GM19351 (cell line): ENCODE measurements around the gene SUGP2.
"Not testable (repeated sequence)": the region's sequence is repeated elsewhere in the genome, so short reads cannot be mapped to it uniquely, and the experiment has no call there.

Experiments used
- ATAC-seq: cut with Tn5 transposase; IDR thresholded peaks from one replicate; pipeline ENCODE4 v1.9.1; 2021; ENCODE audit warnings: mild to moderate bottlenecking, moderate library complexity; ENCODE audit not compliant: unreplicated experiment

The SUGP2 gene

GRCh38 chr19:19034204-19034624 is 897 bp upstream of the SUGP2 start:
- peak; percentile 54 for ATAC-seq

DNA sequence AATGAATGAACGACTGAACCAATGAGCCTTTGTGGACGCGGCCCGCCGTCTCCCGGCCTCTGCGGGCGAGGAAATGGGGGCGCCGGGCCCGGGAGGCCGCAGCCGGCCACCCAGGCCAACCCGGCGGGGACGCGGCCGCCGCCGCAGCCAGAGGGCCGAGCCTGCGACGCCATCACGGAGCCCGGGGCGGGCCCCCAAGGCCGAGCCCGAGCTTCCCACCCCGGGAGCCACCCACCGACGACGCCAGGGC is 216 bp downstream of the SUGP2 start:
- peak; percentile 6 for ATAC-seq

GRCh38 chr19:19032420-19033175 is 719 bp downstream of the SUGP2 start:
- peak; percentile 5 for ATAC-seq

- no peak for ATAC-seq
Measured at GRCh38 chr19:19031891-19032290, 1.4 kb downstream of the SUGP2 start.

DNA sequence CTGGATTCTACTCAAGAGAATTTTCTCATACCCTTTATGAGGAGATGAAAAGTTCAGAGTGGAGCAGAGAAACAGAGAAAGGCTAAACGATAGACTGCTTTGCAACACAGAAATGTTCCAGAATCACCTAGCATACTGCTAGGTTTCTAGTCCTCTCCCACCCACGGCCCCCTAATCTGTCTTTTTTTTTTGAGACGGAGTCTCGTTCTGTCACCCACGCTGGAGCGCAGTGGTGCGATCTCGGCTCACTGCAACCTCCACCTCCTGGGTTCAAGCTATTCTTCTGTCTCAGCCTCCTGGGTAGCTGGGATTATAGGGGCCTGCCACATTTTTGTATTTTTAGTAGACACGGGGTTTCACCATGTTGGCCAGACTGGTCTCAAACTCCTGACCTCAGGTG is 4.8 kb downstream of the SUGP2 start:
- no peak for ATAC-seq

- ATAC-seq = no peak
Measured at GRCh38 chr19:19027228-19027627, 6.1 kb downstream of the SUGP2 start.

GRCh38 chr19:19026299-19026971 is 6.9 kb downstream of the SUGP2 start:
- ATAC-seq = no peak

DNA sequence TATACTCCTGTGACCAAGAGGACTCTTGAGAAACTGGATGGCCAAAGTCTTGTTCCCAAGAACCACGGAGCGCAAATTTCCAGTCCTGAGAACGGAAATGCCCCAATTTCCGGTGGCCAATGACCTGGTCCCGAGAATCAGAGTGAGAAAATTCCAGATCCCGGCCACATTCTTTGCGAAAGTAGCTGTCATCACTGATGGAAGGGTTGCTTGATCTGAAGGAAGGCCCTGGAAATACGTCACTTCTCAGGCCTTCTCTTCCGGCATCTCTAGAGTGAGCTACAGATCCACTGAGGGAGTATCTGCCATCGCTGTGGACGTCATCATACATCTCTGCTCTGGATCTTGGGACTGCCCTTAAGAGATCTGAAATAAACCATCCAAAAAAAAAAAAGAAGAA is 7.5 kb downstream of the SUGP2 start:
- no peak for ATAC-seq

- not testable (repeated sequence) for ATAC-seq
Measured at GRCh38 chr19:19023376-19023775, 9.9 kb downstream of the SUGP2 start.

GRCh38 chr19:19022380-19022961 is 10.8 kb downstream of the SUGP2 start:
- no peak for ATAC-seq

DNA sequence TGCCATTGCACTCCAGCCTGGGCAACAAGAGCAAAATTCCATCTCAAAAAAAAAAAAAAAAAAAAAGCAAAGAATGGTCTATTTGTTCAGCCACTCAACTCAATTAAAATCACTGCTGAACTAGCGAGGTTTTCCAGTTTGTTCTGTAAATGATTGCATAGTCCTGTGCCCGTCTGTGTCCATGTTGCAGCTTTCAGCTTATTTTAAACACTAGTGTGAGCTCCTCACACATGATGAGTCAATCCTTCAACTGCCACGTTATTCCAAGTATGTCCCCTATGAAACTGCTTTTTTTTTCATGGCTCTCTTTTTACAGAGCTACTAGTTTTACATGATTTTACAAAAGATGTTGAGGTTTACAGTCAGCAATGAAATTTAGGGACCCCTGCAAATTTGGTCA is 12.2 kb downstream of the SUGP2 start:
- no peak for ATAC-seq

- ATAC-seq = no peak
Measured at GRCh38 chr19:19010551-19010950, 22.8 kb downstream of the SUGP2 start.

DNA sequence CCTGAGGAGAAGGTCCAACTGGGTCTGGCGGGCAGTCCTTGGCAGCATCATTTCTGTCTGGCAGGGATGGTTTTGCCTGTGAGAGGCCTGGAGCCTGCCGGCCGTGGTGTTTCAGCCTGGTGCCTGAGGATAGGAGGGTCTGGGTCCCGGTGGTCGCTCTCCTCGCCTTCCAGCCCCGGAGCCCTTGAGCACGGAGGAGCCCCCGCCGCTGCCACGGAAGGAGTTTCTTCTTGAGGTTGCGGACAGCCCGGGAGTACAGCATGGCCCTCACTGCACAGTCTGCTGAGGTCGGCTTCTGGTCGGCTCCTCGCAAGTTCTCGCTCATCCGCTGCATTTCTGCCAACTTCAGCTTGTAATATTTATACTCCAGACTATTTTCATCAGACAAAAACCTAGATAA is 23.4 kb downstream of the SUGP2 start:
- no peak for ATAC-seq

DNA sequence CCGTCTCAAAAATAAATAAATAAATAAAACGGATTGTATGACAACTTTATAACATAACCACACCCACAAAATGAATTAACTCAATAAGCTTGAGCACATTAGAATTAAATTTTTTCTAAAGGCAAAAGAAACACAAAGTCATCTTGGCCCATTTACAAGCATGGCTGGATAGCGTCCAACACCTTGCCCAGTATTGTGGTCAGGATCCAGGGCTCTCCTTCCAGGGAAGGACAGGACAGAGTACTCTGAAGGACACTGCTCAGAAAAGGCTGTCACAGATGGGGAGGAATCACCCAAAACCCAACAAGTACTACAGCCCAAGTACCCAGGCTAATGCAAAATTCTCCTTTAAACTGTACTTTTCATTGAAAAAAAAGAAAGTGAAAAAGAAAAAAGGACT is 27.1 kb downstream of the SUGP2 start:
- no peak for ATAC-seq

GRCh38 chr19:19004144-19004543 is 29.2 kb downstream of the SUGP2 start:
- no peak for ATAC-seq

GRCh38 chr19:18999896-19000620 is 33.3 kb downstream of the SUGP2 start:
- no peak for ATAC-seq

- ATAC-seq = no peak
Measured at GRCh38 chr19:18999016-18999758, 34.1 kb downstream of the SUGP2 start.

DNA sequence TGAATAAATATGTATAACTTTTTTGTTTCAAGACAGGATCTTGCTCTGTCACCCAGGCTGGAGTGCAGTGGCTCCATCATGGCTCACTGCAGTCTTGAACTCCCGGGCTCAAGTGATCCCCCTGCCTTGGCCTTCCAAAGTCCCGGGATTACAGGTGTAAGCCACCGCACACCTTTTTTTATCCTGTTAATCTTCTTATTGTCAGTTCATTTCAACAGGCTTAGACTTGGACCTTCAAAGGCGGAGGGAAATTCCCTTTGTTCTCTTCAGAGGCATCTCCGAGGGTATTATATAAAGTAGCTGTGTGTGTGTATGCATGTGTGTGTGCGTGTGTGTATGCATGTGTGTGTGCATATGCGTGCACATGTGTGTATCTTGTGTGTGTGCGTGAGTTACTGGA is 35.0 kb downstream of the SUGP2 start:
- no peak for ATAC-seq

DNA sequence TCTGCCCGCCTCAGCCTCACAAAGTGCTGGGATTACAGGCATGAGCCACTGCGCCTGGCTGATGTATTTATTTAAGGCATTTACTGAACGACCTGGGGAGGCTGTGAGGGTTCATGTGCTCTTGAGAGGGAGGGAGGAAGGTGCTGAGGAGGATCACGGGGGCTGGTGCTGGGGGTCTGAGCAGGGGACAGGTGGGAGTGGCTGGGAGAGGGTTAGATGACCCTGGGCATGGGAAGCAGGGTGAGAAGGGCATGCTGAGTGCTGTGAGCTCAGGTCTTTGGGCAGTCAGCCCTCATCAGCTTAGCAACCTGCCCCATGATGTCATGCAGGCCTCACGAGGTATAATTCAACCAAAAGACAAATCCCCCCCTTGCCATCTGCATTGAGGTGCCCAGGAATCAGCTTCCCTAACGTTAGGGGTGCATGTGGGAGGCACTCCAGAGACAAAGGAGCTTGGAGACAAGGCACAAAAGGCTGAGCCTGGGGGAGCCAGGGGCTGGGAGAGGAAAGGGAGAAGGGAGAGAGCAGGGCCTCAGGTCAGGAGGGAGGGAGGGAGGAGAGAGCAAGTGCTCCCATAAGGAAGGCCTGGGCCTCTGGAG is 36.4 kb downstream of the SUGP2 start:
- no peak for ATAC-seq

GRCh38 chr19:18996351-18996750 is 37.0 kb downstream of the SUGP2 start:
- ATAC-seq = no peak

GRCh38 chr19:18995804-18996241 is 37.5 kb downstream of the SUGP2 start:
- ATAC-seq = no peak
